ENCODE data around the gene CEND1.
A peak's percentile ranks its signal among the peaks of the same experiment; 100 is the strongest.
"Not testable (repeated sequence)": the region's sequence is repeated elsewhere in the genome, so short reads cannot be mapped to it uniquely, and the experiment has no call there.

The CEND1 gene

DNA sequence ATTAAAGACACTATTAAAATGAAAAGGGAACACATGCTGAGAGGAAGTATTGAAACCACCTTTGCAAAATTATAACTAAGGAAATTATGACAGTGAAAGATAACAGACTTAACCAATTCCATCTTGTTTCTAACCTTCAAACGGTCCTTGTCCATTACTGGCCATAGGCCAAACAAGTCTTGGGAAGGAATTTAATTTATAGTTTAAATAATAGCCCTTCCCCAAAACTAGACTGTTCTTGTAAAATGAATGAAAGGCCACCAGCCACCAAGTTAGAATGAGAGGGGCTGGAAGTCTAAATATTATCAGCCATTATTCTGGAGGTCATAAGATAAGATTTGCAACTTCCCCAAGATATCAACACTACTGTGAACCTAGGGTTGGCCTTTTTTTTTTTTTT lies 44.5 kb downstream of the CEND1 start:
- DNase-seq (ENCODE audit: low spot score): no peak
- H3K4me1 Mint-ChIP-seq (ENCODE audit: low read depth): peaks cover 17% of the 10 kb centered on the region
- no peak overlapping the region for H3K4me3 Mint-ChIP-seq
- H3K27ac Mint-ChIP-seq: no peak overlapping the region
- H3K36me3 Mint-ChIP-seq (ENCODE audit: low read depth): peaks cover 2% of the 10 kb centered on the region
- H3K9me3 Mint-ChIP-seq: no peaks in the 10 kb centered on the region
- H3K27me3 Mint-ChIP-seq (ENCODE audit: low read depth): no peaks in the 10 kb centered on the region

GRCh38 chr11:742571-743201 lies 47.2 kb downstream of the CEND1 start:
- Mint-ChIP-seq H3K9me3 (no peaks in the 10 kb centered on the region), H3K27ac (no peak overlapping the region), H3K36me3 (ENCODE audit: low read depth) (no peaks in the 10 kb centered on the region), H3K4me3 (no peak overlapping the region), H3K4me1 (ENCODE audit: low read depth) (peaks cover 9% of the 10 kb centered on the region), H3K27me3 (ENCODE audit: low read depth) (peaks cover 13% of the 10 kb centered on the region)
- DNase-seq (ENCODE audit: low spot score): no peak

DNA sequence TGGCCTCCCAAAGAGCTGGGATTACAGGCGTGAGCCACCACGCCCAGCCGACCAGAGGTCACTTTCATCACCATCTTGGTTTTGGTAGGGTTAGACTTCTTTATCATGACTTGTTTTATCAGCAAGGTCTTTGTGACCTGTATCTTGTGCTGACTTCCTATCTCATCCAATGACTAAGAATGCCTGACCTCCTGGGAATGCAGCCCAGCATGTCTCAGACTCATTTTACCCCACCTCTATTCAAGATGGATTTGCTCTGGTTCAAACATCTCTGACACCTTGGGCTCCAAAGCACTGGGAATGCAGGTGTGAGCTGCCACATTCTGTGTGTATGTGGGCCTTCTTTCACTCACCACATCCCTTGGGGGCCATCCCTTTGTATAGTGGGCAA lies 47.7 kb downstream of the CEND1 start:
- no peak for DNase-seq (ENCODE audit: low spot score)
- Mint-ChIP-seq H3K4me1 (ENCODE audit: low read depth) (peaks cover 14% of the 10 kb centered on the region), H3K4me3 (no peak overlapping the region), H3K27me3 (ENCODE audit: low read depth) (peaks cover 13% of the 10 kb centered on the region), H3K27ac (no peak overlapping the region), H3K9me3 (no peaks in the 10 kb centered on the region), H3K36me3 (ENCODE audit: low read depth) (no peaks in the 10 kb centered on the region)

GRCh38 chr11:737899-738298 lies 52.0 kb downstream of the CEND1 start:
- H3K9me3 Mint-ChIP-seq; DNase-seq (ENCODE audit: low spot score); H3K36me3 Mint-ChIP-seq (ENCODE audit: low read depth): not testable (repeated sequence)
- H3K4me1 Mint-ChIP-seq (ENCODE audit: low read depth): peaks cover 14% of the 10 kb centered on the region
- peak overlapping the region; percentile 35 for H3K27ac Mint-ChIP-seq
- peaks cover 16% of the 10 kb centered on the region for H3K27me3 Mint-ChIP-seq (ENCODE audit: low read depth)
- peak overlapping the region; percentile 73 for H3K4me3 Mint-ChIP-seq

DNA sequence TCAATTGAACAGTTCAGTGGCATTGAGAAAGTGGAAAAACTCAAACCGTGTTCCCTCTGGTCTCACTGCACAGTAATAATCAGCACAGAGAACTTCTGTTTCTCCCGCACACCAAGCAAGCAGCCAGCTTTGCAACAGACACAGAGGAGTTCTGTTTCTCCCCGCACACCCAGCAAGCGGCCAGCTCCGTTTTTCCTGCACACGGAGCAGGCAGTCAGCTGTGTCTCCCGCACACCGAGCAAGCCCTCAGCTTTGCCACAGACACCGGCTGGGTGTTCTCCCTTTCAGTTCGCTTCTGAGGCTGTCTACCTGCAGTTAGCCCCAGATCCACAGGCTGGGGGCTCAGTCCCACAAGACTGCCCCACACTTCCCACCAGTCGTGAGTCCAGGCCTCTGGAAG lies 52.5 kb downstream of the CEND1 start:
- no peaks in the 10 kb centered on the region for H3K9me3 Mint-ChIP-seq
- peak overlapping the region; percentile 73 for H3K4me3 Mint-ChIP-seq
- H3K4me1 Mint-ChIP-seq (ENCODE audit: low read depth): peaks cover 14% of the 10 kb centered on the region
- no peak for DNase-seq (ENCODE audit: low spot score)
- no peak overlapping the region for H3K27ac Mint-ChIP-seq
- H3K27me3 Mint-ChIP-seq (ENCODE audit: low read depth): peaks cover 16% of the 10 kb centered on the region
- no peaks in the 10 kb centered on the region for H3K36me3 Mint-ChIP-seq (ENCODE audit: low read depth)

Measured in T-helper 2 cell treated with Interferon-gamma antibody and Interleukin-4, amounts not matched to agents 5 μg/mL and 100 μg/mL, for 36 hours (primary cell).